Astrocyte of the cerebellum (primary cell): ENCODE measurements around the gene GPC5.

Source experiments
- DNase-seq: peaks from one replicate; pipeline ENCODE4 v3.0.0-alpha.2; 2011; ENCODE audit warnings: low read depth
- H3K4me3 ChIP-seq: 2 replicates; pipeline ENCODE4 v1.5.1; 2011; ENCODE audit warnings: mild to moderate bottlenecking, low read depth, low read length, moderate library complexity
- in situ Hi-C: cut with HindIII; loops from 2 replicates; pipeline ENCODE4 v1.10.0; 2017; ENCODE audit warnings: low sequenced_read_pairs
- TF ChIP-seq, protein P1 (sequence below): IDR thresholded peaks from 2 replicates; pipeline ENCODE4 v1.5.1; 2012; ENCODE audit warnings: low read length, low read depth, moderate library complexity, mild to moderate bottlenecking; ENCODE audit errors: missing control alignments

GPC5 gene

DNA sequence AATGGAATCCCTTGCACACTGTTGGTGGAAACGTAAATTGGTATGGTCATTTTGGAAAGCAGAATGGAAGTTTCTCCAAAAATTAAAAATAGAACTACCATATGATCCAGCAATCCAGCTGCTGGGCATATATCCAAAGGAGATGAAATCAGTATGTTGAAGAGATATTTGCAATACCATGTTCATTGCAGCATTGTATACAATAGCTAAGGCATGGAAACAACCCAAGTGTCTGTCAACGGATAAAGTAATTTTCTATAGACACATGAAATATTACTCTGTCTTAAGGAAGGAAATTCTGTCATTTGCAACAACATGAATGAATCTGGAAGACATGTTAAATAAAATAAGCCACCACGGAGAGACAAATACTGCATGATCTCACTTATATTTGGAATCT lies 124.7 kb downstream of the GPC5 start:
- H3K4me3 ChIP-seq = no peak overlapping the region
- DNase-seq = no peak
- in situ Hi-C loops = no loop called here
- TF ChIP-seq, protein P1, sequence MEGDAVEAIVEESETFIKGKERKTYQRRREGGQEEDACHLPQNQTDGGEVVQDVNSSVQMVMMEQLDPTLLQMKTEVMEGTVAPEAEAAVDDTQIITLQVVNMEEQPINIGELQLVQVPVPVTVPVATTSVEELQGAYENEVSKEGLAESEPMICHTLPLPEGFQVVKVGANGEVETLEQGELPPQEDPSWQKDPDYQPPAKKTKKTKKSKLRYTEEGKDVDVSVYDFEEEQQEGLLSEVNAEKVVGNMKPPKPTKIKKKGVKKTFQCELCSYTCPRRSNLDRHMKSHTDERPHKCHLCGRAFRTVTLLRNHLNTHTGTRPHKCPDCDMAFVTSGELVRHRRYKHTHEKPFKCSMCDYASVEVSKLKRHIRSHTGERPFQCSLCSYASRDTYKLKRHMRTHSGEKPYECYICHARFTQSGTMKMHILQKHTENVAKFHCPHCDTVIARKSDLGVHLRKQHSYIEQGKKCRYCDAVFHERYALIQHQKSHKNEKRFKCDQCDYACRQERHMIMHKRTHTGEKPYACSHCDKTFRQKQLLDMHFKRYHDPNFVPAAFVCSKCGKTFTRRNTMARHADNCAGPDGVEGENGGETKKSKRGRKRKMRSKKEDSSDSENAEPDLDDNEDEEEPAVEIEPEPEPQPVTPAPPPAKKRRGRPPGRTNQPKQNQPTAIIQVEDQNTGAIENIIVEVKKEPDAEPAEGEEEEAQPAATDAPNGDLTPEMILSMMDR = no peak

DNA sequence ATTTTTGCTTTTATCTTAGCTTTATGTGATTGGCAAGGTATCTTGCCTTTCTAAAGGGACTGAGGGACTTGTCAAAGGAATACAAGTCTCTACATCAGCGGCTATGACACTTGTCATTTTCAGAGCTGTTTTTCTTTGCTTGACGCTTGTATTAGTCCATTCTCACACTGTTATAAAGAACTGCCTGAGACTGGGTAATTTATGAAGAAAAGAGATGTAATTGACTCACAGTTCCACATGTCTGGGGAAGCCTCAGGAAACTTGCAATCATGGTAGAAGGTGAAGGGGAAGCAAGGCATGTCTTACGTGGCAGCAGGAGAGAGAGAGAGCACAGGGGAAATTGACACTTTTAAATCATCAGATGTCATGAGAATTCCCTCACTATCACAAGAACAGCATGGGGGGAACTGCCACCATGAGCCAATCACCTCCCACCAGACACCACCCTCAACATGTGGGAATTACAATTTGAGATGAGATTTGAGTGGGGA lies 128.2 kb downstream of the GPC5 start:
- TF ChIP-seq, protein P1 = no peak
- no peak for DNase-seq
- in situ Hi-C loops = loop anchor here (5.0 kb wide), 1 partner anchor 61 kb away; no protein-coding TSS in a partner anchor
- no peak overlapping the region for H3K4me3 ChIP-seq

DNA sequence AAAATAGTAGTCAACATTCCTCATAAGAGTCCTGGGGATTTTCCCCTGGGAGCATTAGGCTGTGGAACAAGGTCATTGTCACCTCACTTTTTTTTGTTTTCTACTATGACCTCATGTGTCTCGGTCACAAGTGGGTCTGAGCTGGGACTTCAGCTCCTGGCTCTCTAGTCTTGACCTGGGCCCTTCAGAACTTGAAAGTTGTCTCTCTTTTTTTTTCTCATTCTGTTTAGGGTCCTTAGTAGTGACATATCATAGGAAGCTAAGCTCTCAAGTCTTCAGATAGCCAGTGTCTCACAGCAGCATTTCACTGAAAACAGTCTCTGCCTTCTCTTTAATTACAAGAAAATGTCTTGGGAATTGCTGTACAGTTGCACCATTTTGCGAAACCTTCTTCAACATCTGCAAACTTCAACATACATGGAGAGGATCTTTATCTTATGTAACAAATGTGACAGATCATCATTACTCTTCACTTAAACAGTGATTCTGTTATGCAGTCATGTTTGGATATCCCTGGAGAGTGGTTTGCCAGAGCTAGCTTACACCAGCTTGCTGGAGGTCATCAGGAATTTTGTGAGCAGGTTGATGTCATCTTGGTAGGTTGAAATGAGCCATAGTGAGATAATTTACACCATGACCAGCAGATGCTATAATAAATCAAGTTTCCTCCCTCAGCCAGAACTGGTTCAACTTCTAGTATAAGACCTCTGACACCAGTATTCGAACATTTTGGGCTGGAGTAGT lies 131.5 kb downstream of the GPC5 start:
- DNase-seq = no peak
- TF ChIP-seq, protein P1 = no peak
- H3K4me3 ChIP-seq = no peak overlapping the region
- in situ Hi-C loops = loop anchor here (5.0 kb wide), 1 partner anchor 57 kb away; no protein-coding TSS in a partner anchor

DNA sequence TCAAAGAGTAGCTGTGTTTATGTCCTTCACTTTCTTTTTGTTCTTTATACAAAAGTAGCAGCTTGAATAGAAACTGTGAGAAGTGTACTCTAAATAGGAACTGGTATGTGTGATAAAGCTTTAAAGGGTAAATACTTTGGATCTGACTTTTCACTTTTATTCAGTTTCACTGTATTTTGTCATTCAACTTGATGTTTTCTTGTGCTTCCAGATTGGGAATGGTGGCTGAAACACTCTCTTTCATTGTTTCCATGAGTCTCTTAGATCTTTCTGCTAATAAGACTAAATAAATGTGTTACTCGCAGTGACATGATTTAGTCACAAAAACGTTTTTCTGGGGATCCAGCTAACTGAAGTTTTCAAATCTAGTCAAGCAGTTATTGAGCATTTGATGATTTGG lies 133.2 kb downstream of the GPC5 start:
- no peak for DNase-seq
- TF ChIP-seq, protein P1 = no peak
- in situ Hi-C loops = no loop called here
- no peak overlapping the region for H3K4me3 ChIP-seq

DNA sequence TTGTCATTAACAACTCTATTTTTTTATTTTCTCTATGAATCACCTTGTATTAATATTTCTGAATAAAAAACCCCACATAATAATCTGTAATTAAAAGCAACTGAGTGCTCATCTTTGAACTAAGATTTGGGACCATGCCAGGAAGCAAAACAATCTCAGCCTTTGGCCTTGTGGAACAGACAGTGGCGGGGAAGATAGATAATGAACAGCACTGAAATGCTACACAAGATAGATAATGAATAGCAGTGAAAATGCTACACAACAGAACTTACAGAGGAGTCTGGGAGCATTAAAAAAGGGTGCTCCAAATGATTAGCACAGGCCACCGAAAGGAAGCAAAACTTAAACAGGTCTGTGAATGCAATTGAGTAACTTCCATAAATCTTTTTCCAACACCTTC lies 134.9 kb downstream of the GPC5 start:
- in situ Hi-C loops = no loop called here
- no peak overlapping the region for H3K4me3 ChIP-seq
- DNase-seq = no peak
- TF ChIP-seq, protein P1 = no peak

DNA sequence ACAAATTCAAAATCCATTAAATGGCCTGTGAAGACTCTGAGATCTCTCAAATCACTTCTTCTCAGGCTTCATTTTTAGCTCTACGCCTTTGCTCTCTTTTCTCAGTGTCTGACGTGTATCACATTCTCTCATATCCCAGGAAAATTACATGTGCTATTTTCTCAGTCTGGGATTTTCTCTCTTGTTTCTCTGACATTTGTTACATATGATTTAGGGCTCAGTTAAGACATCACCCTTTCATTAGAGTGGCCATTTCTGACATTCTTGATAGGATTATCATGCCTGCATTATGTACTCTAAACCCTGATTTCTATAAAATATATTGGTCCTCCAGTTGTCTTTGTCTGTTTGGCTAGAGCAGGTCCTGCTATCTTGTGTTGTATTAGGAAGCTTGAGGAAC lies 136.6 kb downstream of the GPC5 start:
- no peak for DNase-seq
- in situ Hi-C loops = no loop called here
- H3K4me3 ChIP-seq = no peak overlapping the region
- TF ChIP-seq, protein P1 = no peak

DNA sequence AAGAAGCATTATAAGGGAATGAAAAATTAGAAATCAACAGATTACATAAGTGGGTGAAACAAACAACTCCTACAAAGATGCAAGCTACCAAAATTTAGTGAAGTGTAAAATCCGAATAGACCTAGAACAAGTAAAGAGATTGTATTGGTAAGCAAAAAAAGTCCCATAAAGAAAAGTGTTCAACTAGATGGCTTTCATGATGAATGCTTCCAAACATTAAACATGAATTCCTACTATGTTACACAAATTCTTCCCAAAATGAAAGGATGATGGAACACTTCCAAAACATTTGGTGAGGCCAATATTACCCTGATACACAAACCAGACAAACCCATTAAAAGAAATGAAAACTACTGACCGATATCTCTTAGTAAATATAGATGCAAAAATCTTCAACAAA lies 139.0 kb downstream of the GPC5 start:
- in situ Hi-C loops = no loop called here
- H3K4me3 ChIP-seq = no peak overlapping the region
- TF ChIP-seq, protein P1 = no peak
- no peak for DNase-seq
